NCI-H2107 (cell line): Measurements from ENCODE around the gene GALNT7.
"Not testable (repeated sequence)": the region's sequence is repeated elsewhere in the genome, so short reads cannot be mapped to it uniquely, and the experiment has no call there.

Experiments used
- DNase-seq: peaks from one replicate; lab custom pipeline; 2025; lab: John Stamatoyannopoulos, UW

GALNT7 gene

DNA sequence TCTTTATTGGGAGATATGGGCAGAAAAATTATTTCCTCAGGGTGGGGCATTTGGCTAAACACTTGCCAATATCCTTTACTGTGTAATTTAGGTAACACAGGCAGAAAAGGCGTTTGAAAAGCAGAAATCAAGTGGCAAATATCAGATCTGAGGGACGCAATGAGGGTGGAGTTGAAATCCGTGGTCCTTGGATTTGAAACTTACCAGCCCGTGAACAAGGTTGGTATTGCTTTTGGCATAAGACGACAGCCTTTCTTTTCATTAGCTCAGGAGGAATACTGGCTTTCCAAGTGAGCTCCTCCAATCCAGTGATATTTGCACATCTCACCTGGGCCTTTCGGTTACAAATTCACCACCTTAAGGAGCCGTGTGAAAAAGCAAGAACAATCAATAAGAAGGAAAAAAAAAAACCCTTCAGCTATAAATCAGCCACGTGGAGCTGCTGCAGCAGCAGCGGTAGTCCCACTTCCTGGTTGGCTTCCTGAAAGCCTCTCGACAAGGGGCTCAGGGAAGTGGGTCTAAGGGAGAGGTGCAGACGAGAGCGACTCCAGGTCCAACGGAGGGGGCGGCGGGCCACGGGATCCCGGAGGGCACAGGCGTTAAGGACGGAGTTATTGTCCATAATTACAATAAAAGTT, 734 bp upstream of the GALNT7 start:
- DNase-seq = no peak

DNA sequence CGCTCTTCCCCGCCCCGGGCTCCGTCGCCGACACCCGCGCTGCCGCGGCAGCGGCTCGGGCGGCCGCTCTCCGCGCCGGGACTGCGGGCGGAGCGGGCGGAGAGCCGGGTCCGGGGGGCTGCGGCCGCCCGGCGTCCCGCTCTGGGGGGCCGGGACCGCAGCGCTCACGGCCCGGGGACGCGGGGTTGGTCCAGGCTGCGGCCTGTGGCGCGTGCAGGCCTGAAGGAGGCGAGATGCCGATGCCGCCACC, 492 bp downstream of the GALNT7 start:
- no peak for DNase-seq

DNA sequence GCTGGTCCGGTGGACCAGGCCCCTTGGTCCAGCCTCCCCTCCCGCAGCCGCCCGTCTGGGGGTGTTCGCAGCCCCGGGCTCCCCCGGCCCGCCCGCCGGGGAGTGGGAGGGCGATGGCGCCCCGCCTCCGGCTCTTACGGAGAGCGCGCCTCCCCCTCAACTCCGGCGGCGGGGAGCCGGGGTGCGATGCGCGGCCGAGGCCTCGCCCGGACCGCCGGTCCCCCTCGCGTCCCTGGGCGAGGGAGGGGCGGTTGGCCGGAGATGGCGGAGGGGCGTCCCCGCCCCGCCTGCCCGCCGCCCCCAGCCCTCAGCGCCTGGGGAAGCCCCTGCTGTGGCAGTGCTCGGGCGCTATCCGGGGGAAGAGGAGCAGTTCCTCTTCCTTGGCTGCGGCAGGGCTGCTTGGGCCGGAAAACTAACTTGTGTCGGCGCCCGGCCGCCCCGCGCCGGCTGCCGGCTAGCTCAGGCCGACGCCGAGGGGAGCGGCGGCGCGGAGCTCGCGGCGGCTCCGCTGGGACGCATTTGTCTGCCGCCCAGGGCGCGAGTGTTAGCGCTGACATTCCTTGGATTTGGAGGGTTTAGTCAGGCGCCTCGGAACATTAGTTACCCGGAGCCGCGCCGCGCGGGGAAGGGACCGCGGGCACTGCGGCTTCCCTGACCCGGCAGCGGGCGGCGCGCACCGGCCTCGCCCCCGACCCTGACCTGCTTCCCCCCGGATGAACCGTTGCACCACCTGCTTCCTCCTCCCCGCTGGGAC, 994 bp downstream of the GALNT7 start:
- DNase-seq = peak; percentile 9

DNA sequence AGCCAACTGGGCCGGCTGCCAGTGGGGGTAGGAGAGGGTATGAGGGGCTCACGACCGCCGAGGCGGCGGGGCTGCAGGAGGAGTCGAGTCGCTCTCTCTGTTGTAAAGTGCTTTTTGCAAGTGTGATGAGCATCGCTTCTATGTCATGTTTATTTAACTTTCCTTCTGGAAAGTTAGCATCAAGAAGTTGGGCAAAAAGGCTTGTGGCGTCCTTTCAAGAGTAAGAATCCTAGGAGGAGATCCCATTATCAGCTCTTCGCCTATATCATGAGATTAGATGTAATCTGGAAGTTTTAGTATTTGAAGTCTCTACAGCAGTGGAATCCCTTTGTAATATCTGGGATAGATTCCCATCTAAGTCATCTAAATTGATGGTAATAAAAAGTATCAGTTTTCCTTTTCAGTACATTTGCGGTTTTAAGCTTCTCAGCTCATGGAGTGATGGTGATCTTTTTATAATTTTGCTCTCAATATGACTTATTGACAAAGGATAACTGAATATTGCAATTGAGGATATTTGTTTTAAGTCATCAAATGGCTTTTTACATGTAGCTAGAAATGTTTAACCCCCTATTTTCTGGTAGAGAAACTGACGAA, 1.7 kb downstream of the GALNT7 start:
- no peak for DNase-seq

DNA sequence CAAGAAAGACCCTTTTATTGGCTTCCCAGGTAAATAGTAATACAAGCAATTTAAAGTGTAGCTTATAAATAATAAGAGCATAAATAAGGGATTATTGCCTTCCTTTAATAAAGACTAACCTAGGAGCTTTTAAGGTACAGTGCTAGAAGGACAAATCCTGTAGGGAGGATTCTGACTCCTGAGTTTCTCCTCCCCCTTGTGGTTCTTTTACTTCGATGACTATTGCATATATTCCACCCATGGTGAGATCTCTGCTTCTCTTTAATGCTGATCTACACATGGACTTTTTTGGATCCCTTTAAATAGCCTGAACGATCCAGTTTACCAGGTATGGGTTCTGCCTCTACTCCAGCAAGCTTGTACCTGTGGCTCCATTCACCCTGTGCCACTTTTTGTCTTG, 2.5 kb downstream of the GALNT7 start:
- DNase-seq = peak; percentile 3

DNA sequence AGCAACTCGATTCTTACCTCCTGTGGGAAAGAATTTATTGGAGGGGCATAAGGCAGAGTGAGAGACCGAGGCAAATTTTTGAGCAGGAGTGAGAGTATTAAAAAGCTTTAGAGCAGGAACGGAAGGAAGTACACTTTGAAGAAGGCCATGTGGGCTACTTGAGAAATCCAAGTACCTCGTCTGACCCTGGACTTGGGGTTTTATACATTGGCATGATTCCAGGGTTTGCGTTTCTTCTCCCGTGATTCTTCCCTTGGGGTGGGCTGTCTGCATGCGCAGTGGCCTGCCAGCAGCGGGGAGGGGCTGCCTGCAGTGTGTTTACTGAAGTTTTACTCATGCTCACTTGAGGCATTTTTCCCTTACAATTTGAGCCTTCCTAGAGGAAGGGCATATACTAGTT, 3.4 kb downstream of the GALNT7 start:
- no peak for DNase-seq

DNA sequence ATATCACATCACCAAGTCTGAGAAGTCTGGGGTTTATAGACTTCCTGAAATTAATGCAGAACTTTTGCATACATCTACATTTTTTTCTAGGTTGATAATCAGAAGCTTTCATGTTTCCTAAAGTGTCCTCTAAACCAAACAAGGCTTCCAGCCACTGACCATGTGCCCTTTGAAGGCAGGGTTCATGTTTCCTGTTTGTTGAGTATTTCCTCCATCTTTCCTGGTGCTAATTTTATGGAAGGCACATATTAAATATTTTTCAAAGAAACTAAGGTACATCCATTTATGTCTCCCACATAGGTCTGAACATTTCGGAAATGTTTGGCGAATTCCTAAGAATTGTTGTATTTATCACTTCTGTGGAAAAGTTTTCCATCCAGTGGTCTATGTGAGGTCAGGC, 5.6 kb downstream of the GALNT7 start:
- no peak for DNase-seq

DNA sequence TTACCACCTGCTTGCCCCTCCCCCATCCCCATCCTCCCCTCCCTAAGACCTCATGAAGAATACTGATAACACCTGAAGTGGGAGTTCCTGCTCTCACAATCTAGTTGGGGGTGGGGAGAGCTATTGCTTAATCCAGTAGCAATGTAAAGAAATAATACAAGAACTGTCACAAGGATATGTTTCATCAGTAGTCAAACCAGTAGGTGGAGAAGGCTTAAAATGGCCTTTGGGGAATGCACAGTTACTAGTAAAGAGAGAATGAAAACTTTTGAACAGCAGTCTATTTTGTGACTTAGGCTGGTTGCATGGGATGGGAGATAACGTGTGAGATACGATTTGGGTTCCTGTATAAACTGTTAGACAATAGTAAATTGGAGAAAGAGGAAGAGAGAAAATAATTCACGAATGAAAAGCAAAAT, 6.0 kb downstream of the GALNT7 start:
- DNase-seq = no peak

DNA sequence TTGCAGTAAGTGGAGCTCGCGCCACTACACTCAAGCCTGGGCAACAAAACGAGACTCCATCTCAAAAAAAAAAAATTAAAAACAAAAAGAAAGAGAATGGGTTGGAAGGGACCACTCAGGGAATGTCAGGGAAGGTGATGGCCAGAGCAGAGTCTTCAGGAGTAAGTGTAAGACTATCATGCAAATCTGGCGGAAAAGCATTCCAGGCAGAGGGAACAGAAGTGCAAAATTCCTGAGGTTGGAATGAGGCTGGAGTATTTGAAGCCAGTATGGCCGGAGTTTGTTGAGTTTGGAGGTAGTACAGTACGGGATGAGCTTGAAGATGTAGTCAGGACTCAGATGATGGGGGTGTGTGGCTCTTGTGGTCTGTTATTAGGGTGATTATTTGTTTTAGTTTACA, 7.4 kb downstream of the GALNT7 start:
- no peak for DNase-seq

DNA sequence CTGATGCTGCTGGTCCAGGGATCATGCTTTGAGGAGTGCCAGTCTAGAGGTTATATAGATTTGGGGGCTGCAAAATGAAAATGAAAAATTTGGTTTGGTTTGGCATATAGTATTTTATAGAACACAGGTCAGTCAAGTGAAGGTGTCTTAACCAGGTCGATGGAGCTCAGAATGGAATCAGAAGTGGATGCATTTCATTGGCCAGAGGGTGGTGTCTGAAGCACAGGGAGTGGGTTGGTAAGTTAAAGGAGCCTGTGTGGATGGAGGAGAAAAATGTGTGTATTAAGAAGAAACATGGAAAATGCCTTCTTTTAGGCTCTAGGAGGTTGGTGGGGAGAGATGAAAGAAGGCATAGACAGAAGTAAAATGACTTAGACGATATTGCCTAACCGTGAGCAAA, 8.6 kb downstream of the GALNT7 start:
- no peak for DNase-seq

DNA sequence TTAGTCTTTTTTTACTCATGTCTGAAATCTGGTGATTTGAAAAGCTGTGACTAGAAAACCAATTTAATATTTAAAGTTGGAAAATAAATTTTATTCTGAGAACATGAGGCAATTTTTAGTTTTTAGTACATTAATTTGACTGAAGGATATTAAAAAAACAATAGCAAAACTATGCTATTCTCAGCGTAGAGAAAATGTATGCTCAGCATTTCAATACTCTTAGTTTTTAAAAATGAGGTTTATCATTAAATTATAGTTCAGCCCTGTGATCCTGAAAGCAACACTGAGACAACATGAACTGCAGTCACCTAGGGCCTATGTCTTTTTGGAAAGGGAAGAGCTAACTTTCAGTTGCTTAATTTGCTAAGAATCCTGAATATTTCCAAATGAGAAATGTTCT, 9.5 kb downstream of the GALNT7 start:
- no peak for DNase-seq

DNA sequence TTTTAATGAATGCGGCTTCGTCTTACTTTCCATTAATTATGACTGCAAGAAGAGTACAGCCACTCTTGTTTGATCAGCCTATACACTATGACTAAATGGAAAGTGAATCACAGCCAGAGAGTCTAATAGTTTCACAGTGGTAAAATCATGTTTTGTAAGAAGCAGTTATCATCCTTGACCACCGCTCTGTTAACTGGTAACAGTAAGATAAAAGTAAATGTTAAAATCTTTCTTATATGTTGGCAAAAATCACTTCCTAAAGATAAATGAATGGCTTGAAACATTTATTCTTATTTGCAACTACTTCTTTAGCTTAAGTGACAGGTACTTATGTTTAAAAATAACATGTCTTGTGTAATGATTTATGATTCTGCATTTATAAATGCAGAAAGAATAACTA, 13.2 kb downstream of the GALNT7 start:
- no peak for DNase-seq

DNA sequence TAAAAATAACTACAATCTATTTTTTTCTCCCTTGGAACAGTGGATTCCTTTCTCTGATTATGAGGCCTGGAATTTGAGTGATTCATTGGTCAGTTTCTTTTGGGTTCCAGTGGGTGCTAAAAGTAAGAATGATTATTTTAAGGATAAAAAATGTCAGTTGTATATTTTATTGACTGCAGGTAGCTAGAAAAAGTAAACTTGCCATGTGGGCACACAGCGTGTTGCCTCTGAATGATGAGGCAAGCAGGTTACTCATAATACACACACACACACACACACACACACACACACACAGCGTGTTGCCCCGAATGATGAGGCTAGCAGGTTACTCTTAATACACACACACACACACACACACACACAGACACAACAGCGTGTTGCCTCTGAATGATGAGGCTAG, 13.8 kb downstream of the GALNT7 start:
- no peak for DNase-seq

DNA sequence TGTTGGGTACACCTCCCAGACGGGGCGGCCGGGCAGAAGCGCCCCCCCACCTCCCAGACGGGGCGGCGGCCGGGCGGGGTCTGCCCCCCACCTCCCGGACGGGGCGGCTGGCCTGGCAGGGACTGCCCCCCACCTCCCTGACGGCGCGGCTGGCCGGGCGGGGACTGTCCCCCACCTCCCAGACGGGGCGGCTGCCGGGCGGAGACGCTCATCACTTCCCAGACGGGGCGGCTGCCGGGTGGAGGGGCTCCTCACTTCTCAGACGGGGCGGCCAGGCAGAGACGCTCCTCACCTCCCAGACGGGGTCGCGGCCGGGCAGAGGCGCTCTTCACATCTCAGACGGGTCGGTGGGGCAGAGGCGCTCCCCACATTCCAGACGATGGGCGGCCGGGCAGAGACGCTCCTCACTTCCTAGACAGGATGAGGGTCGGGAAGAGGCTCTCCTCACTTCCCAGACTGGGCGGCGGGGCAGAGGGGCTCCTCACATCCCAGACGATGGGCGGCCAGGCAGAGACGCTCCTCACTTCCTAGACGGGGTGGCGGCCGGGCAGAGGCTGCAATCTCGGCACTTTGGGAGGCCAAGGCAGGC, 15.1 kb downstream of the GALNT7 start:
- DNase-seq = not testable (repeated sequence)

DNA sequence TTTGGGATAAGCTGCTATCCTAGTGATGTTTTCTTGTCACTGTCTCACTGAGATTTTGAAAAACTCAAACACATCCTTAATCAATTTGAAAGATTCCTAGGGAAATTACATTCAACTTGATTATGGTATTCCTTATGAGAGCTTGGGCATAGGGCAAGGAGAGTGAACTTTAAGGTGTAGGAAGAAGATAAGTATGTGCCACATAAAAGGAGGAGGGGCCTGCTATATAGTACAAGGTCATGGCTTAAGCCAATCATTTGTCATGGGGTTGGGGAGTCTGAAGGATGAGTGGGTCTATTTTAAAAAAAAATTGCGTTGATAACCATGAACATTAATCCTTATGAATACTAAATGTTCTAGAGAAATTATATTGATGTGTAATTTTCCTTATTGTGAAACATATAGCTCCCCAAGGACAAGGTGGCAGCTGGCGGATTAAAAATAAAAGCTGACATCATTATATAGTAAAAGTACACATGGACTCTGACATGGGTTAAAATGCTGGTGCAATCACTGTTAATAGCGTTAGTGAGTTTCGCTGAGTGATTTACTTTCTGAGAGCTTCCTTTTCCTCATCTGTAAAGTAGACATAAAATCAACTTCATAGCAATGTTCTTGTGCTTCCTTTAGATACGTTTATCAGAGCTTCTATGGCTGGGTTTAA, 17.4 kb downstream of the GALNT7 start:
- DNase-seq = no peak

DNA sequence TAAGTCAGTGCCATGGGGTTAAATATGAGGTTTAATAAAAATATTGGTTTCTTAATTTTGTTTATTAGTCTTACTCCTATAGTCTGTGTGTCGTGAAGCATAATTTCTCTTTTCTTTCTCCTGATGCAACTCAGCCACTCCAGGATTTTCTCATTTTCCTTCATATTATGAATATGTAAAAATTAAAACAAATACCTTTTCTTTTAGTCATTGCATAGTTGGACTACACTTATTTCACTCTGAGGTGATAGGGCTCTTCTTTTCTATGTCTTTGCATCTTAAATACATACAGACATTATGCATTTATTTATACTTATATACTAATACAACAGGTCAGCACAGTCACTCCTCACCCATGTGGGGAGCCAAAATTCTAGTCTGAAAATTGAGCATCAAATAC, 19.1 kb downstream of the GALNT7 start:
- no peak for DNase-seq

DNA sequence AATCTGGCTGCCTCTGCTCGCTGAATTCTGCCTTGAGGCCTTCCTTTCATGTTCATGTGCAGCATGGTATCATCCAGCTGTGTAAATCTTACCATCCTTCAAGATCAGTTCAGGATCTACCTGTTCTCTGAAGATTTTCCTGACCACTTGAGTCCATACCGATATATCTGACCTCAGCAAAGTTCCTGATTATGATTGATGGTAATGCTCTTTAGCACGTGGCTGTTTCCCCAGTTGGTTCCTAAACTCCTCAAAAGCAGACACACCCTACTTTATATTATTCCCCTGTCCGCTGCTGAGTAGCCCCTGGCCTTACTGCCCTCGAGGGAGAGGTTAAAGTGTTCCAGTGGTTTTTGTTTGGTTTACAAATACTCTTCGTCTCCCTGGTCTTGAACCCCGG, 20.0 kb downstream of the GALNT7 start:
- no peak for DNase-seq

DNA sequence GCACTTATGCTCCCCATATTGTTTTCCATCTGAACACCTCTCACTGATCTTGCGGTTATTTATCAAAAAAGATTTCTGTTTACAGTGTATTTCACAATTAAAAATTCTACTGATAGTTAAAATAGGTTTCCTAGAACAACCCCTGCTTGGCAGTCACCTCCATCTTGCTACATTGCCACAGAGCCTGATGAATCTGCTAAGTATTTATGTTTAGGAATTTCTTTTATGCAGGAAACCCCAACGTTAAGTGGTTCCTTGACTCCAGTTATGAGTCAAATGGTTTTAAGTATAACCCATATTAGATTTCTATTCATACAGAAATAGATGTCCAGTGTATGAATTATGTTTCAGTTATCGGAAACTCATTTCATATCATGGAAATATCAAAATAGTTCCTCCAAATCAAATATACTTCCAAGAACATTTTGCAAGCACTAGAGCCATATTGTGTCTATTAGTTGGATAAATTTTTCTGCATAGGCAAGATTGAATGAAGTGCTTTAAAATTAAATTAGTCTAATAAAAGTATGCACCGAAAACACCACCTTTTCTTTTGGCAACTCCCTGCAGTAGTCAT, 20.6 kb downstream of the GALNT7 start:
- no peak for DNase-seq

DNA sequence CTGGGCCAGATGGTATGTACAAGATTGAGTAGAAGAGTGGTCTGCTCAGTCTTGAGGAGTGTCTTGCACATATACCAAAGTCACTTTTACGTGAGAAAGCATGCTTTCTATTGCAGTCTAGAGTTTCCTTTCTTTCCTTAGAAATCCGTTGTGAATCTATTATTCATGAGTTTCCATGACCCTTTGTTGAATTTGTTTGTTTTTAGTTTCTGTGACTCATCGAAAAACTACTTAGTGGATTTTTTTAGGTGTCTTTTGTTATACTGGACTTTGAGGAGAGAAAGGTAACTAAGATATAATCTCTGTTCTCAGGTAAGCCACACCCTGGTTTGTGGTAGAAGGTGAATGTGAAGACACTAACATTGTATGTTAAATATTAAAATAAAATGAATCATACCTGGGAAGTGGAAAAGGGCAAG, 23.0 kb downstream of the GALNT7 start:
- no peak for DNase-seq

DNA sequence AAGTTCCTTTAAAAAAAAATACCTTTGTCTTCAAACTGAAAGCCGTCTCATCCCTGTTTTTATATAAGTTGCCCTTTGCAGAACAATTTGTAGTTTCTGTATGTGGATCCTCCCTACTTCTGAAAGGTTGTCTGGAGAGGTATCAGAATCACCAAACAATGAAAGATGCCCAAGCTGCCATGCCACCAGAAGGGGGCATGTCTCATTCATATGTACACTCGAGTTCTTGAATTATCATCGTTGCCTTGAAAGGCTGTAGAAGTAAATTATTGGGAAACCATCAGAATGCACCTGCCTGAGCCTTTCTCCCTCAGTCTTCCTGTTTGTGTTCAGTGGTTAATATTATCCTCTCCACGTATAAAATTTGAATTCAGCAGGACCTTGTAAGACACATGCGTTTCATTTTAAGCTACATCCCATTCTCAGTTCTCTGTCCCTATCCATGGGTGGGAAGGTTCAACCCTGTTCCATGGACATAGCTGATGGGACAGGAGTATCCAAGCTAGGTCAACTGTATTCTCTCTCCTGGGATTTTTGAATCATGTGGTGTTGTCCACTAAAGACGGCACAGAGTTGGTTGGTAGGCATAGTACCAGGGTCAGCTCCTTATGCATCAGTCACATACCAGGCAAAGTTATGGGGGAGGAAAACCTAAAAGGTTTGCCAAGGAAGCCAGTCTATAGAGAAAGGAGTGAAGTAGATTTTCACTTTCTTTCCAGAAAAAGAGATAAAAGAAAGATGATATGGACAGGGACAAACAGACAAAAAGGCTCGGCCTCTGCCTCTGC, 24.0 kb downstream of the GALNT7 start:
- DNase-seq = no peak

DNA sequence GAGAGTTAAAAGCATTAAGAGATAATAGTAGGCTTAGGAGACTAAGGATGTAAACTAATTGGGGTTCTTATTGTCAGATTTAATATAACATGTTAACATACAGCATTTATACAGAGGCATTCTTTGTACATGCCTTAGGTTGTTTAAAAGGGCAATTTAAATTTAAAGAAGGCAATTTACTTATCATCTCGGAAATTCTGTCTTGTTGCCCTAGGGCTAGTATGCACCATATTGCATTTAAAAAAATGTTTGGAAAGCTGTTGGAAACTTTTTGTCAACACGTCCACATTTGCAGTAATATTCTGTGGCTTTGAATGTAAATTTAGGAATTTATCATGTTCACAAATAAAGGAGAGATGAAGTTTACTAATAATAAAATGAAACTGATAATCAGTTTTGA, 25.5 kb downstream of the GALNT7 start:
- no peak for DNase-seq

DNA sequence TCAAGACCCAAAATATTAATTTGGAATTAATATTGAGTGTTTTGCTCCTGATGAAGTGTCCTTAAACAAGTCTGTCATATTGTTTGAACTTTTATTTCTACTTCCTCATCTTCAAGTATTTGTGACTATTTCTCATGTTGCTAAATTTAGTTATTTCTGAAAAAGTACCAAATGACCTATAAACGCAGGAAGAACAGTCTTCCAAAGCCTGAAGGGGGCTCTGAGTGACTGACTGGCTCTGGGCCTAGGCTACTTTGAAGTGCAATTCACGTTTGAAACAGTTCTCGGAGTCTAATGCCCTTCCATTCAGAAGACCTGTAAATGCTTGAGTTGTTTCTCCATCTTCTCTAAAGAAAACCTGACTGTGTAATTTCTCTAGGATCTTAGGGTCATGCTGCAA, 26.5 kb downstream of the GALNT7 start:
- DNase-seq = no peak
